Superior temporal gyrus (tissue), 1 donor: ENCODE results near the gene PLEKHM2.

Source experiments
- DNase-seq: peaks from one replicate; pipeline ENCODE4 v3.0.0-alpha.2; 2016; ENCODE audit errors: extremely low spot score

PLEKHM2 gene

DNA sequence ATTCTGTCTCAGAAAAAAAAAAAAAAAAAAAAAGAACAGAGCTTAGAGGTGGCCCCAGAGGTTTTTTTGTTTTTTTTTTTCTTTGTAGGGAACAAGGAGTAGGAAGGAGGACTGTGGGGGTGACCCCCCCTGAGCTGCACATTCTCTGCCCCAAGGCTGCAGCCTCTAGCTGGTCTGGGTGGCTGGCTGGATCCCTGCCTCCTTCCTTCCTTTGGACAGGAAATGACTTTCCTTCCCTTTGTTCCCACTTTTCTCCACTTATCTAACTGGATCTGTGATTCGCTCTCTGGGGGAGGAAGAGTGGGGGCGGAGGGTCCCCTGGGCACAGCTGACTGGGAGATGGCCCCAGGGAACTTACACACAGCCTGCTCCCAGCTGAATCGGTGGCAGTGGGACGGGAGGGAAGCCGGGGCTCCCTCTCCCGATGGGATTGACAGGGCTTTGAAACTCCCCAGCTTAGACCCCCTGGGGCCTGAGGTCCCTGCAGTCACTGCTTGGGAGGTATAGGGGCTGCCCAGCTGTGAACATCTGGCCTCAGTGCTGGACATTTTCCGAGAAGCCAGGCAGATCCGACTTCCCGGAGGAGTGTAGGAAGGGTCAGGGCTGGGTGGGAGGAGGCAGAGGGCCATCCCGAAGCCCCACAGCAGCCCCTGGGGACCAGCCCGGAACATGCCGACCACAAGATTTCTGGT, 76.5 kb downstream of the PLEKHM2 start:
- no peak for DNase-seq

DNA sequence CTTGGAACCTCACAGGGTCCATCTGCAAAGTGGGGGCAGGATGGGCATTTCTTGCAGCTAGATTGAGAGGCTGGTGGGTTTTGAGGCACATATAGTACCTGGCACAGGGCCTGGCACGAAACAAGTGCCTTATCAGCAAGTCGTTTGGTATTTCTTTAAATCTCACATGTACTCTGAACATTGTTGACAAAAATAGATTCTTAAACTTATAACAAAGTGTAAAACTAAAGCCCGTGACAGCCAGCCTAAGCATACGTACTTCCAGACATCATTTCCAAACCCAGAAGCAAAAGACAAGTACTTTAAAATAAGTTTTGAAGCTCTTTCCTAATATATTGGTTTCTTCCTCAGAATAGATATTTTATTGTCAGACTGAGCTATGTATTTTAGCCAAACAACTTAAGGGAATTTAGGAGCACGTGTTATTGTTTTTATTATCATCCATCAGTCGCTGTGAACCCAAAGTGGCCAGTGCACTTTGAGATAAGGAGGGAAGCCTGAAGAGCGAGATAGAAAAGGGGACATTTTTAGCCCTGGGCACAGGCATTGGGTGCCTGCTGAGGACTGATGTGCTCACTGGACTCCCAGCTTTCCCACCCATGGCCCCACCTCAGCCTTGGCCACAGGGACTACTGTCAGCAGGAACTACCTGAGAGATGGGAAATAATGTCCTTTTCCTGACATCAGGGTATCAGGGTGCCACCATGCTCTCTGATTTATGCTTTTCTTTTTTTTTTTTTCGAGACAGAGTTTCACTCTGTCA, 77.4 kb downstream of the PLEKHM2 start:
- DNase-seq = no peak

DNA sequence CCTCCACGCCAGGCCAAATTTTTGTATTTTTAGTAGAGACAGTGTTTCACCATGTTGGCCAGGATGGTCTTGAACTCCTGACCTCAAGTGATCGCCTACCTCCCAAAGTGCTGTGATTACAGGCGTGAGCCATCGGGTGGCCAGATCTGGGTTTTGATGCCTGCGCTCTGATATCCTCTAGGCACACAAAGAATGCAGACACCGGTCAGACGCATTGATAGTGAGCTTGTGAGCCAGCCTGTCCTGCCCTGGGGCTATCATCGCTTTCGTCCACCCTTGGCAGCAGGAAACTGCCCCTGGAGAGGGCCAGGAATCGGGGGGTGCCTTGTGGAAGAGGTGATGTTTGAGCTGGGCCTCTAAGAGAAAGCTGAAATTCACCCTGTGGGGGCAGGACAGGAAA, 78.4 kb downstream of the PLEKHM2 start:
- DNase-seq = no peak

DNA sequence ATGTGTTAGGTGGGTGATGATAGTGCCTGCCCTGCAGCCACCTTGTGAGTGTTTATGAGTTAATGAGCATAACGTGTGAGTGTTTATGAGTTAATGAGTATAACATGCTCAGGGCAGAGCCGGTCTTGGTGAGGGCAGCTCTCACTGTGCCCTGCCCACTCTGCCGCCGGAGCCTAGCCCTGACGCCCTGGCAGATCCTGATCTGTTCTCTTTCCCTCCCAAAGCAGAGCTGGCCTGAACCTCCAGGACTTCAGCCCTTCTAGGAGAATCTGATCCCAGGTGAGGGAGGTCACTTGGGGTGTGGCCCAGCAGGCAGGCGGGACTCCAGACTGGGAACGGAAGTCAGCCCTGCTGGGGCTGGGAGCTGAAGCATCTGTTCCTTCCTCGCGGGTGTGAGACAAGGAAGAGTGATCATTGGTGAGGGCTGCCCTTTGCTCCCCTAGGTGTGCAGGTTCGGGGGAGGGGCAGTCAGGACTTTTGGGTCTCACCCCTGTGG, 80.2 kb downstream of the PLEKHM2 start:
- DNase-seq = no peak

DNA sequence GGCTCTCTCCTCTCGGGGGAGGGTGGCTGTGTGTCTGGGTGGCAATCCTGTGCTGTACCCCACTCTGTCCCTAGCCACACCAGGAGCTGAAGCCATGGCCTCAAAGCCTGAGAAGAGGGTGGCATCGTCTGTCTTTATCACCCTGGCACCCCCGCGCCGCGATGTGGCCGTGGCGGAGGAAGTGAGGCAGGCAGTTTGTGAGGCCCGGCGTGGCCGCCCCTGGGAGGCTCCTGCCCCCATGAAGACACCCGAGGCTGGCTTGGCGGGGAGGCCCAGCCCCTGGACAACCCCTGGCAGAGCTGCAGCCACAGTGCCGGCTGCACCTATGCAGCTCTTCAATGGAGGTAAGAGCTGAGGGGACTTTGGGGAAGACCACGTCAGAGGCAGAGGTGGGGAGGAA, 80.8 kb downstream of the PLEKHM2 start:
- no peak for DNase-seq

DNA sequence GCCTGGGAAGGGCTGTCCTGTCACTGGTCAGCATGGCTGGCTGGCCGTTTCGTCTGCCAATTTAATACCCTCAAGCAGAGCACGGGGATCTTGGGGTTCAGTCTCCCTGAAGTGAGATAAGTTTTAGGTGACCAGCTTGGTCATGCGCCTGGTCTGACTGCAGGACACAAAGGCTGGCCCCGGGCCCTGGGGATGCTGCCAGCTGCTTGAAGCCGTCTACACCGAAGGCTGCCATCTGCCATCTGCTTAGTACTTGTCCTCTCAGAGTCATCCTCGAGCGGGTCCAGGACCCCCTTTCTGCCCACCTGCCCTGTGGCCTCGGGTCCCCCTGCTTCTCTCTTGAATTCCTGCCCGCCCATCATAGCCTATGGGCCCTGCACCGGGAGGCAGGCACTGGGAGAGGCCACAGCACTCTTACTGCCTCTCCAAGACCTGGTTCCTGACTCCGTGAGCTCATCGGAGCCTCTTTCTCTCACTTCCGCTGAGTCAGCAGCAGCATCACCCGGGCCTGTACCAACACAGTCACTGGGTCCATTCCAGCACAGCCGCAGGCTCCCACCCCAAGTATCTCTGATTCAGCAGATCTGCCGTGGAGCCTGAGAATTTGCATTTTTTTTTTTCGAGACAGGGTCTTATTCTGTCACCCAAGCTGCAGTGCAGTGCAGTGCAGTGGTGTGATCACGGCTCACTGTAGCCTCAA, 81.5 kb downstream of the PLEKHM2 start:
- no peak for DNase-seq

DNA sequence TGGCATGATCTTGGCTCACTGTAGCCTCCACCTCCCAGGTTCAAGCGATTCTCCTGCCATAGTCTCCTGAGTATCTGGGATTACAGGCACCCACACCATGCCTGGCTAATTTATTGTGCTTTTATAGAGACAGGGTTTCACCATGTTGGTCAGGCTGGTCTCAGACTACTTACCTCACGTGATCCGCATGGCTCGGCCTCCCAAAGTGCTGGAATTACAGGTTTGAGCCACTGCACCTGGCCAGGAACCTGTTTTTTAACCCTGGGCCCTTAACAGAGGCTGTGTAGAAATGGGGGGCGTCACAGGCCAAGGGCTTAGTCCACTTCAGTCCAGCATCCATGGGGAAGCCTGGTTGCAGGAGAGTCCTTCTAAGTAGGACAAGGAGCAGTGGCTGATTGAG, 83.8 kb downstream of the PLEKHM2 start:
- no peak for DNase-seq

DNA sequence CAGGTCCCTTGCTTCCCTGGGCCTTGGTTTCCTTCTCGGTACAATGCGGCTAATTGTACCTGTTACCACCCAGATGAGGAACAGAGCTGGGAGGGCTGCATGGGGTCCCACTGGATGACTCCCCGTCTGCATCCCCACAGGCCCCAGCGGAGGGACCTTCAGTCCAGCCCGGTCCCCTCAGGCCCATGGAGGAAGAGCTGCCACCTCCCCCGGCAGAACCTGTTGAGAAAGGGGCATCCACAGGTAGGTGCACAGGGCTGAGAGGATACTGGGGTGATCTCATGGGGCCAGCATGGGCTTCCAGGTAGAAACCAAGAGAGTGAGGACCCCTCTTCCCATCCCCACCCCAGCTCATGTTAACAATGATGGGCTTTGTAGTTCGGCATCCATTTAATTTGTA, 84.3 kb downstream of the PLEKHM2 start:
- DNase-seq = no peak

DNA sequence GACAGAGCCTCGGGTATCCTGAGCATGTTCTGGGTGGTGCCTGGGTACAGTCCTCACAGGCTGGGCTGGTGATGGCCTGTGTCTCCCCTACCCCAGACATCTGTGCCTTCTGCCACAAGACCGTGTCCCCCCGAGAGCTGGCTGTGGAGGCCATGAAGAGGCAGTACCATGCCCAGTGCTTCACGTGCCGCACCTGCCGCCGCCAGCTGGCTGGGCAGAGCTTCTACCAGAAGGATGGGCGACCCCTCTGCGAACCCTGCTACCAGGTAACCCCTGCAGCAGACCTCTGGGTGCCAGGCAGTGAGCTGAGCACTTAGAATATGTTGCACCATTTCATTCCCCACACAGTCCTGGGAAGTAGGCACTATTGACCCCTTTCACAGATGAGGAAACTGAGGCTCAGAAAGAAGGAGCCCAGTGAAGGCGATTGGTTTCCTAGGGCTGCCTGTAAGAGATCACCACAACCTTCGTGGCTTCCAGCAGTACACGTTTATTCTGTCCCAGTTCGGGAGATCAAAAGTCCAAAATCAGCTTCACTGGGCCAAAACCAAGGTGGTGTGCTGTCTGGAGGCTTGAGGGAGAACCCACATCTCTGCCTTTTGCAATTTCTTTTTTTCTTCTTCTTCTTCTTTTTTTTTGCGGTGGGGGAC, 86.3 kb downstream of the PLEKHM2 start:
- no peak for DNase-seq

DNA sequence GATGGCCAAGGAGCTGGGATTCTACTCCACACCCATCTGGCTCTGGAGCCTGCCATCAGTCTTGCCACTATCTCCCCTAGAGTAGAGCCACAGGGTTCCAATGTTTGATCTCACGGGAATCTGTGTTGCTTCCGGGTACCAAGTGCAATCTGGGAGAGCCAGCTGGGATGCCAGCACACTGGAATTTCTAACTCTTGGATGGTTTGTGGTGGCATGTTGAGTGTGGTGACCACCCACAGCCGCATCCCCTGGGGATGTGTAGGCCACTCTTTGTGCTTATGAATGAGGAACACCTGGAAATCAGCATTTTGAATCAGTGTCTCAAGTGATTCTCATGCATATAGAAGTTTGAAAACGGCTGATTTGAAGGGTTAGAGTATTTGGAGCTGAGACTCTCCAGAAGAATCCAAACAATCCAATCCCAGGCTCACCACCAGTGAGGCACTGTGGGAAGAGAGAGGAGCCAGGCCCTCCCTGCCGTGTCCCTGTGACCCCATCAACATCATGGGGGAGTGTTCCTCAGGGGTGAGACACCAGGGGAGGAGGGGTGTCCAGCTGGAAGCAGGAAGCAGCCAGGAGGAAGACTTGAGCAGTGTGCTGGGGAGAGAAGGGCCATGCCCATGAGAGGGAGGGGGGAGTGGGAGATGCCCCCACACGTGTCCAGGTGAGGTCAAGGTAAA, 87.9 kb downstream of the PLEKHM2 start:
- no peak for DNase-seq

DNA sequence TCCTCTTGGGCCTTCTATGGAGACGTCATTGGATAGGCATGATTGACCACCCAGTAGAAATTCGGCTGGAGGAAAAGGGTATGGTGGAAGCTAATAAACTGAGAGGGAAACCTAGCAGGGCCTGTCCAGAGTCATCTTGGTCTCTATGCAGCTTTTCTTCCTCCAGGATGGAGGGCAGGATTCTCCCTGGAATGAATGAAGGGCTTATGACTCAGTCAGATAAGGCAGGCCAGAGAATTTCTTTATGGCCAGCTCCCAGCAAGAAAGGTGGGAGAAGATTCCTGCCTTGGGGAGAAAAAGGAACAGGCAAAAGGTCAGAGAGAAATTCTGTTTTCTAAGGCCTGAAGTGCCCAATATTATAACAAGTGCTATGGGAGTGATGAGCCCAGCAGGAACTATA, 91.6 kb downstream of the PLEKHM2 start:
- DNase-seq = no peak

DNA sequence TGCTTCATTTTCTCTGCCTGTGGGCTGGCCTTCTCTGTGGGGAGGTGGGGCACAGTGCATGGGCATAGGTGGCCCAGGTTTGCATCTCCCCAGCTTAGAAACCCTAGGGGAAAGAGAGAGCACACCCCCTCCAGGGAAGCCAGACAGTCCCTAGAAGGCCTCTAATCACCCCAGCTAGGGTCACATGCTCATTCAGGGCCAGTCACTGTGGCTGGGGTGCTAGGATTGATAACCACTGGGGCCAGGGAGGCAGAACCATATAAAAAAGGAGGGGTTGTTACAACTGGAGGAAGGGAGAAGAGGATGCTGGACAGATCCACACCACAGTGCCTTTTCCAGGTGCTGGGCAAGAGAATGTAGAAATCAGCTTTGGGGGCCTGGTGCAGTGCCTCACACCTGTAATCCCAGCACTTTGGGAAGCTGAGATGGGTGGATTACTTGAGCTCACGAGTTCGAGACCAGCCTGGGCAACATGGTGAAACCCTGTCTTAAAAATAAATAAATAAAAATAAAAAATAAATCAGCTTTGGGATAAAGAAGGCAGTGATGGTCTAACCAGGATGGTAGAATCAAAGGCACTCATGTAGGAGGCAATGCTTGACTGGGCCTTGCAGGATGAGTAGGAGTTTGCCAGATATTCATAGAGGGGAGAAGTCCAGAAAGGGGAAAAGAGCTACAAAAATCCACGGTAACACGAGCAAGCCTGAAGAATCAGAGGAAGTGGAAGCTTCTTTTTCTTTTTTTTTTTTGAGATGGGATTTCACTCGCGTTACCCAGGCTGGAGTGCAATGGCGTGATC, 94.0 kb downstream of the PLEKHM2 start:
- no peak for DNase-seq
